Naive thymus-derived CD4-positive, alpha-beta T cell (primary cell): ENCODE measurements around the gene TCERG1L. TPM values are rescaled to one million over a fixed set of nuclear protein-coding genes. Genes with fewer than 3 reads are reported as not detected.

Experiments
- ATAC-seq: fragments of 150-1000 bp; cut with Tn5 transposase; 2 replicates; pipeline ENCODE4 v1.10.0; 2021; ENCODE audit warnings: mild to moderate bottlenecking, moderate library complexity
- CTCF ChIA-PET: fragments of 350-600 bp; sonication (Branson Sonifier 250); formaldehyde crosslinking; loops from one replicate; lab custom pipeline; 2021; ENCODE audit warnings: antibody characterized with exemption; lab: Charles Lee
- POLR2A ChIA-PET: fragments of 350-600 bp; sonication (Branson Sonifier 250); formaldehyde crosslinking; loops from one replicate; lab custom pipeline; 2021; ENCODE audit warnings: antibody characterized with exemption, inconsistent platforms; lab: Charles Lee
- DNase-seq, 9 donors: peaks; one replicate each; pipeline versions ENCODE4 v3.0.0 to v3.0.0-alpha.2; 2020 to 2022; ENCODE audit warnings: mixed read lengths in 1 of 9
- H3K27ac ChIP-seq: one replicate; pipeline ENCODE4 v1.7.0; 2013; ENCODE audit warnings: mild to moderate bottlenecking, low read depth, low read length, moderate library complexity
- H3K27me3 ChIP-seq, 2 donors: one replicate each; pipeline ENCODE4 v1.7.0; 2013; ENCODE audit warnings: low read length in 2 of 2, mild to moderate bottlenecking in 2 of 2, moderate library complexity in 2 of 2; ENCODE audit not compliant: control insufficient read depth in 2 of 2, insufficient read depth in 2 of 2
- H3K36me3 ChIP-seq, 3 experiments: 1 replicate in 2 of 3; 2 replicates in 1 of 3; pipeline ENCODE4 v1.7.0; 2013; ENCODE audit warnings: low read length in 3 of 3, mild to moderate bottlenecking in 3 of 3, moderate library complexity in 1 of 3; ENCODE audit not compliant: insufficient read depth in 3 of 3, control insufficient read depth in 2 of 3
- H3K4me1 ChIP-seq, 2 donors: one replicate each; pipeline ENCODE4 v1.7.0; 2013; ENCODE audit warnings: low read length in 2 of 2, mild to moderate bottlenecking in 2 of 2, moderate library complexity in 1 of 2; ENCODE audit not compliant: control insufficient read depth in 2 of 2, insufficient read depth in 2 of 2
- H3K4me3 ChIP-seq: 2 replicates; pipeline ENCODE4 v1.7.0; 2013; ENCODE audit warnings: mild to moderate bottlenecking, low read length
- H3K9me3 ChIP-seq, 3 experiments: 1 replicate in 2 of 3; 2 replicates in 1 of 3; pipeline ENCODE4 v1.7.0; 2013; ENCODE audit warnings: low read length in 3 of 3; ENCODE audit not compliant: control insufficient read depth in 2 of 3
- H3K27ac Mint-ChIP-seq, 9 donors: one replicate each; pipeline ENCODE4 v1.8.0; 2020 to 2022; ENCODE audit warnings: mixed read lengths in 9 of 9, mild to moderate bottlenecking in 8 of 9, moderate library complexity in 5 of 9, inconsistent platforms in 2 of 9
- H3K27me3 Mint-ChIP-seq, 5 donors: one replicate each; pipeline ENCODE4 v1.8.0; 2021 to 2022; ENCODE audit warnings: mixed read lengths in 5 of 5, mild to moderate bottlenecking in 1 of 5
- H3K36me3 Mint-ChIP-seq, 5 donors: one replicate each; pipeline ENCODE4 v1.8.0; 2020 to 2022; ENCODE audit warnings: mixed read lengths in 5 of 5, mild to moderate bottlenecking in 3 of 5, inconsistent platforms in 1 of 5
- H3K4me1 Mint-ChIP-seq, 7 donors: one replicate each; pipeline ENCODE4 v1.8.0; 2020 to 2022; ENCODE audit warnings: mixed read lengths in 7 of 7, mild to moderate bottlenecking in 3 of 7, inconsistent platforms in 1 of 7
- H3K4me3 Mint-ChIP-seq, 10 donors: one replicate each; pipeline ENCODE4 v1.8.0; 2020 to 2022; ENCODE audit warnings: mild to moderate bottlenecking in 10 of 10, mixed read lengths in 10 of 10, moderate library complexity in 6 of 10, inconsistent platforms in 2 of 10
- H3K9me3 Mint-ChIP-seq, 11 donors: one replicate each; pipeline ENCODE4 v1.8.0; 2020 to 2022; ENCODE audit warnings: mixed read lengths in 11 of 11, mild to moderate bottlenecking in 4 of 11, inconsistent platforms in 1 of 11, moderate library complexity in 1 of 11
- intact Hi-C, 2 donors: fragments of 100-400 bp; cut with micrococcal nuclease; formaldehyde crosslinking; loops; one replicate each; pipeline ENCODE4 v1.15.1; 2023
- polyA plus RNA-seq, 2 donors: library from polyadenylated mRNA; unstranded; fragments of 300-500 nt; fragmentation: Illumina TruSeq; gene quantifications; one replicate each; pipeline ENCODE4 v1.2.3, GENCODE V29; 2021
- total RNA-seq, 6 experiments: library from RNA in 5 of 6; stranded (reverse) in 5 of 6; gene quantifications; 1 replicate in 5 of 6; 2 replicates in 1 of 6; pipeline ENCODE4 v1.2.3 and lab custom pipeline; 2021 to 2026

The TCERG1L gene
- total and polyA plus RNA-seq, 7 experiments from 2014 or later = 0.11 to 0.42 (median 0.39) TPM; not detected in 4

GRCh38 chr10:131187274-131187673 lies 124.2 kb downstream of the TCERG1L start:
- no peaks in the 10 kb centered on the region for H3K4me1 Mint-ChIP-seq
- Histone ChIP-seq H3K9me3 (no peaks in the 10 kb centered on the region), H3K36me3 (no peaks in the 10 kb centered on the region), H3K4me3 (no peak overlapping the region), H3K27me3 (no peaks in the 10 kb centered on the region), H3K27ac (no peak overlapping the region), H3K4me1 (no peaks in the 10 kb centered on the region)
- H3K27me3 Mint-ChIP-seq = peaks cover 0 to 21% (median 3%) of the 10 kb centered on the region in 5 donors
- intact Hi-C loops = no loop called here
- peaks cover 0 to 20% (median 7%) of the 10 kb centered on the region in 11 donors for H3K9me3 Mint-ChIP-seq
- no peak overlapping the region for H3K27ac Mint-ChIP-seq
- DNase-seq (no peak), ATAC-seq (no peak)
- CTCF ChIA-PET = no interaction called here
- H3K4me3 Mint-ChIP-seq = no peak overlapping the region
- POLR2A ChIA-PET = no interaction called here
- no peaks in the 10 kb centered on the region for H3K36me3 Mint-ChIP-seq

- Mint-ChIP-seq H3K9me3 (peaks cover 0 to 16% (median 2%) of the 10 kb centered on the region in 11 donors), H3K36me3 (no peaks in the 10 kb centered on the region), H3K4me1 (no peaks in the 10 kb centered on the region), H3K4me3 (no peak overlapping the region), H3K27me3 (peaks cover 0 to 18% (median 6%) of the 10 kb centered on the region in 5 donors), H3K27ac (no peak overlapping the region)
- Histone ChIP-seq H3K9me3 (no peaks in the 10 kb centered on the region), H3K27me3 (no peaks in the 10 kb centered on the region), H3K27ac (no peak overlapping the region), H3K4me1 (no peaks in the 10 kb centered on the region), H3K4me3 (no peak overlapping the region), H3K36me3 (no peaks in the 10 kb centered on the region)
- ChIA-PET POLR2A (no interaction called here), CTCF (no interaction called here)
- intact Hi-C loops = no loop called here
- ATAC-seq (no peak), DNase-seq (no peak)
Observed at GRCh38 chr10:131186547-131187253, 124.8 kb downstream of the TCERG1L start.

- no peak for ATAC-seq
- H3K27ac ChIP-seq = no peak overlapping the region
- no peaks in the 10 kb centered on the region for H3K36me3 ChIP-seq
- DNase-seq = no peak
- POLR2A ChIA-PET = no interaction called here
- Mint-ChIP-seq H3K27ac (no peak overlapping the region), H3K36me3 (no peaks in the 10 kb centered on the region), H3K4me1 (no peaks in the 10 kb centered on the region), H3K9me3 (peaks cover 0 to 5% (median 2%) of the 10 kb centered on the region in 11 donors), H3K27me3 (peaks cover 0 to 19% (median 6%) of the 10 kb centered on the region in 5 donors), H3K4me3 (no peak overlapping the region)
- H3K4me1 ChIP-seq = no peaks in the 10 kb centered on the region
- no peaks in the 10 kb centered on the region for H3K9me3 ChIP-seq
- intact Hi-C loops = no loop called here
- no peaks in the 10 kb centered on the region for H3K27me3 ChIP-seq
- CTCF ChIA-PET = no interaction called here
- H3K4me3 ChIP-seq = no peak overlapping the region
Observed at GRCh38 chr10:131184503-131184902, 127.0 kb downstream of the TCERG1L start.

GRCh38 chr10:131183546-131184045 lies 127.9 kb downstream of the TCERG1L start:
- no peak overlapping the region for H3K4me3 Mint-ChIP-seq
- no peaks in the 10 kb centered on the region for H3K4me1 ChIP-seq
- H3K36me3 ChIP-seq = no peaks in the 10 kb centered on the region
- no peak overlapping the region for H3K4me3 ChIP-seq
- H3K27me3 Mint-ChIP-seq = peaks cover 0 to 19% (median 4%) of the 10 kb centered on the region in 5 donors
- intact Hi-C loops = no loop called here
- CTCF ChIA-PET = no interaction called here
- no peaks in the 10 kb centered on the region for H3K36me3 Mint-ChIP-seq
- H3K27ac ChIP-seq = no peak overlapping the region
- POLR2A ChIA-PET = no interaction called here
- no peaks in the 10 kb centered on the region for H3K4me1 Mint-ChIP-seq
- no peak for ATAC-seq
- peak overlapping the region in 1 of 9 donors; percentile 19 for H3K27ac Mint-ChIP-seq
- DNase-seq = no peak
- no peaks in the 10 kb centered on the region for H3K27me3 ChIP-seq
- peaks cover 0 to 5% (median 0%) of the 10 kb centered on the region in 11 donors for H3K9me3 Mint-ChIP-seq
- H3K9me3 ChIP-seq = no peaks in the 10 kb centered on the region

- Histone ChIP-seq H3K36me3 (no peaks in the 10 kb centered on the region), H3K4me3 (no peak overlapping the region), H3K27me3 (no peaks in the 10 kb centered on the region), H3K9me3 (no peaks in the 10 kb centered on the region), H3K4me1 (no peaks in the 10 kb centered on the region), H3K27ac (no peak overlapping the region)
- CTCF ChIA-PET = no interaction called here
- intact Hi-C loops = no loop called here
- DNase-seq = no peak
- POLR2A ChIA-PET = no interaction called here
- Mint-ChIP-seq H3K27me3 (peaks cover 0 to 14% (median 4%) of the 10 kb centered on the region in 5 donors), H3K36me3 (no peaks in the 10 kb centered on the region), H3K4me3 (no peak overlapping the region), H3K4me1 (no peaks in the 10 kb centered on the region), H3K27ac (no peak overlapping the region), H3K9me3 (peaks cover 0 to 5% (median 0%) of the 10 kb centered on the region in 11 donors)
- no peak for ATAC-seq
Observed at GRCh38 chr10:131181456-131181855, 130.1 kb downstream of the TCERG1L start.

- Histone ChIP-seq H3K9me3 (no peaks in the 10 kb centered on the region), H3K4me3 (no peak overlapping the region), H3K36me3 (no peaks in the 10 kb centered on the region), H3K27ac (no peak overlapping the region), H3K4me1 (no peaks in the 10 kb centered on the region), H3K27me3 (no peaks in the 10 kb centered on the region)
- H3K4me3 Mint-ChIP-seq = no peak overlapping the region
- no peaks in the 10 kb centered on the region for H3K36me3 Mint-ChIP-seq
- no peak for DNase-seq
- H3K27me3 Mint-ChIP-seq = peaks cover 0 to 13% (median 4%) of the 10 kb centered on the region in 5 donors
- H3K4me1 Mint-ChIP-seq = no peaks in the 10 kb centered on the region
- CTCF ChIA-PET = no interaction called here
- ATAC-seq = no peak
- intact Hi-C loops = no loop called here
- no peak overlapping the region for H3K27ac Mint-ChIP-seq
- POLR2A ChIA-PET = no interaction called here
- H3K9me3 Mint-ChIP-seq = peaks cover 0 to 5% (median 0%) of the 10 kb centered on the region in 11 donors
Observed at GRCh38 chr10:131180740-131181415, 130.6 kb downstream of the TCERG1L start.
